SK-N-SH treated with all-trans-retinoic acid at 6 μM for 48 hours (cell line): ENCODE measurements around the gene LYSET.

Experiments used
- ESRRG ChIP-seq: fragments of 250-450 bp; sonication (Bioruptor Pico); IDR thresholded peaks from 2 replicates; pipeline ENCODE4 v1.6.1; 2021; ENCODE audit warnings: mild to moderate bottlenecking
- PATZ1 ChIP-seq: fragments of 250-450 bp; sonication (Bioruptor Pico); IDR thresholded peaks from 2 replicates; pipeline ENCODE4 v1.8.0; 2020; ENCODE audit warnings: mild to moderate bottlenecking, moderate library complexity, borderline replicate concordance
- RARB ChIP-seq: fragments of 250-450 bp; sonication (Bioruptor Pico); IDR thresholded peaks from 2 replicates; pipeline ENCODE4 v1.8.0; 2021; ENCODE audit warnings: mild to moderate bottlenecking, moderate library complexity
- TOX ChIP-seq: fragments of 250-450 bp; sonication (Bioruptor Pico); IDR thresholded peaks from 2 replicates; pipeline ENCODE4 v1.8.0; 2021; ENCODE audit warnings: mild to moderate bottlenecking, moderate library complexity, borderline replicate concordance
- ZFP3 ChIP-seq: fragments of 250-450 bp; sonication (Bioruptor Pico); IDR thresholded peaks from 2 replicates; pipeline ENCODE4 v1.5.0; 2020; ENCODE audit warnings: mild to moderate bottlenecking, moderate library complexity
- ZFP30 ChIP-seq: fragments of 450-650 bp; formaldehyde crosslinking; IDR thresholded peaks from 2 replicates; pipeline ENCODE4 v1.5.0; 2022; ENCODE audit warnings: mild to moderate bottlenecking, moderate library complexity

GRCh38 chr14:93223565-93223964, 38.4 kb downstream of the LYSET start:
- TF ChIP-seq RARB, result no peak
- no peak for TF ChIP-seq ZFP30
- no peak for TF ChIP-seq ZFP3 (CRISPR knock-in tag)
- TF ChIP-seq PATZ1 (CRISPR knock-in tag), result no peak
- TF ChIP-seq TOX (CRISPR knock-in tag), result no peak
- no peak for TF ChIP-seq ESRRG (CRISPR knock-in tag)
